ENCODE measurements around the gene TDG. TPM values are rescaled to one million over a fixed set of nuclear protein-coding genes. Genes with fewer than 3 reads are reported as not detected.

Gene TDG
- total RNA-seq (2014; rRNA removed; shearing (Covaris generic)) = 28.8 and 32.0 TPM in 2 replicates

DNA sequence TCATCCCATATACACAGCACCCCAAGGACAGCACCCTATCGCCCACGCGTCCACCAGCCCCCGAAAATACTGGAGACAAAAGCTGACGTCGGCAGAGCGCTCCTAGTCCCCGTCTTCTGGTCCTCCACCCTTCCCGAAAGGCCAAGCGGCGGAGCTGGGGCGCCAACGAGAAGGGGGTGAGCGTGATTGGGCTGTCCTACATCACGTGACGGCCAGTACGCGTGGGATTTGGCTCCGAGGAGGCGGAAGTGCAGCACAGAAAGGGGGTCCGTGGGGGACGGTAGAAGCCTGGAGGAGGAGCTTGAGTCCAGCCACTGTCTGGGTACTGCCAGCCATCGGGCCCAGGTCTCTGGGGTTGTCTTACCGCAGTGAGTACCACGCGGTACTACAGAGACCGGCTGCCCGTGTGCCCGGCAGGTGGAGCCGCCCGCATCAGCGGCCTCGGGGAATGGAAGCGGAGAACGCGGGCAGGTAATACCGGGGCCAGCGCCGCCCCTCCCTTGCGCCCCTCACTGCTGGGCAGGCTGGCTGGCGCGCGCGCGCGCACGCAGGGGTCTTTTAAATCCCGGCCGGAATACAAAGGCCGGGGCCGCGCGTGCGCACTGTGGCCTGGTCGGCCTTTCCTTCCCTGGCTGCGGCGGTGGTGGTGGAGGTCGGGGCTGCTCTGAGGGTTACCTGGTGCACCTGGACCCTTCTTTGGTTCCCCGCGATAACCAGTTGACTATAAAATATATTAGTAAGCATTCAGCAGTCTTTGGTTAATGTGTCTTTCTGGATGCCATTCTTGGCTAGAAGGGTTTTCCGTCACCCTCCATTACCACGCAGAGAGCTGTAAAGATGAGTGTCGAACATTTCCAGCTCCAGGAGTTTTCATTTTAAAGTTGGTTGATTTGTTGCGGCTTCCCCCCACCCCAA is at the start of gene TDG:
Gene TDG (plus strand): TSS at position 283 of the 915 bp plus-strand sequence. CDS start 166 bp downstream, at position 449.
- peak; percentile 97 for DNase-seq (ENCODE audit: low spot score)

DNA sequence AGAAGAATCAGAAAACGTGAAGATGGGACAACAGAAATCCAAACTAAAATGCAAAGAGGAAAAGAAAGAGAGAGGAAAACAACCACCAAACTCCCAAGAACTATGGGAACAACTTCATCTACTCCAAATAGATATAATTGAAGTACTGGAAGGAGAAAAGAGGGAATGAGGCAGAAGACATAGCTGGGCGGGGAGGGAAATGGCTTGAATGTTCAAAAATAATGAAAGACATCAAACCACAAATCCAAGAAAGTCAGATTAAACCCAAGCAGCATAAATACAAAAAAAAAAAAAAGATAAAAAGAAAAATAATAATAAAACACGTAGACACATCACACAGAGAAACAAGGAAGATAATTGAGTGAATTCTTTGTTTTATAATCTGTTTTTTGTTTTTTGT is 47.8 kb upstream of the TDG start:
- DNase-seq (ENCODE audit: low spot score) = no peak

DNA sequence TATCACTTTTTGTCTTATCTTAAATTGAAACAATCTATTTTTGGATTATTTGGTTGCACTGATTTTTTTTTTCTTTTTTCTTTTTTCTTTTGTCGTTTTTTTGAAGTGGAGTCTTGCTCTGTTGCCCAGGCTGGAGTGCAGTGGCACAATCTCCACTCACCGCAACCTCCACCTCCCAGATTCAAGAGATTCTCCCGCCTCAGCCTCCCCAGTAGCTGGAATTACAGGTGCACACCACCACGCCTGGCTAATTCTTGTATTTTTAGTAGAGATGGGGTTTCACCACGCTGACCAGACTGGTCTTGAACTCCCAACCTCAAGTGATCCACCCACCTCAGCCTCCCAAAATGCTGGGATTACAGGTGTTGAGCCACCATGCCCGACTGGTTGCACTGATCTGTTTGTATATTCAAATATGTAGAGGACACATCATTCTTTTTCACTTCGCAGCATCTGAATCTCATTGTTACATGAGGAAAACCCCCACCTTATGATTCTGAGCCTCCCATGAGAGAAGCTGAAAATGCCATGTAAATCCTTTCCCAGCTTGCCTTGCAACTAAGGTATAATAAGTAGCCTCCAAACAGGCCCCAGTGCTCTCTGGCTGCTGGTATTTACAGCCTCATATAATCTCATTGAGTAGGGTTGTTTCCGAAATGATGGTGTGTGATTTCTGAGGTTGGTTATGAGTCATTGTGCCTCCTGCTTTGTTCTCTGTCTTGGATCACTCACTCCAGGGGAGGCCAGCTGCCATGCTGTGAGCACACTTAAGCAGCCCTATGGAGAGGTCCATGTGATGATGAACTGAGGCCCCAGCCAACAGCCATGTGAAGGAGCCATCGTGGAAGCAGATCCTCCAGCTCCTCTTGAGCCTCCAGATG is 40.7 kb upstream of the TDG start:
- no peak for DNase-seq (ENCODE audit: low spot score)

DNA sequence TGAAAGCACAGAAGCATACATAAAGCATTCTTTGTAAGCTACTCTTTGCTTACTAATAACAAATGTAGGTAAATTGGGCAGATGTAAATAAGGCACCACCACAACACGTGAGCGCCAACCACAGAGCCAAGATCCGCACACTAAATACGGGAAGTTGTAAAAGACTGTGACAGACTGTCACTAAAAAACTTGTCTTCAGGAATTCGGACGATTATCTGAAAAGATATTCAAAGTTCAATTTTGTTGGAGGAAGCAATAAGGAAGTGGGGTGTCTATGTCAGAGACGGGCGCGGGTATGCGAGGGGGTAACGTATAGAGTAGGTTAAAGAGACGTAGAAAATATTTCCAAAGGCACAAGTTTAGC is 37.0 kb upstream of the TDG start:
- no peak for DNase-seq (ENCODE audit: low spot score)

DNA sequence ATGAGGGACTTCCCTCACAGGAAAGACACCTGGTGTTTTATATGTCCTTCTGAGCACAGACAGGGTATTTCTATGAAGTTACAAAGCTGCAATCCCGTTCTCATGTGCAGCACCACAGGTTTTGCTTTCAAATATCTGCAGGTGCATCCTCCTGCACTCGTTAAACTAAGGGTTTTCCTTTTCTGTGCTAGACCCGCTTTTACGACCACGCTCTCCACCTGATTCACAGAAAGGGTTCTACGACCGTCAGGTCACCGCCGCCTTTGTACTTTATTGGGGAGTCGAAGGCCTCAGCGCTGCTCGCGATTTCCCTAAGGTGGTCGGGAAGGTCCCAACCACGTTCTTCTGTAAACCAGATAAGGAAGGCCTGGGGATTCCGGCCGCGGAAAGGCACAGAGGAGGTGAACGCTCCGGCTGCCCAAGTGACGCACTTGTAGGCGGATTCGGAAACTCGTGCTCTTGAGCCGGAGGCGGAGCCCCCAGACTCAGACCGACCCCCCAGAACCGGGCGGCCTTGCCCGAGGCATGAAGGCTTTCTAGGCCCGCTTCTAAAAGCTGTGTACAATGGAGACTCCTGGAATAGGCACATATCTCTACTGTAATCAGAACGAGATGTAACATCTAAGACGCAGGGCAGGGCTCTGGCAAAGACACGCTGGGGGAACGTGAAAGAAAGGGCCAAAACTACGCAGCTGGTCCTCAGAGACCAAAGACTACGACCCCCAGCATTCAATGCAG is 36.5 kb upstream of the TDG start:
- DNase-seq (ENCODE audit: low spot score) = peak; percentile 90

DNA sequence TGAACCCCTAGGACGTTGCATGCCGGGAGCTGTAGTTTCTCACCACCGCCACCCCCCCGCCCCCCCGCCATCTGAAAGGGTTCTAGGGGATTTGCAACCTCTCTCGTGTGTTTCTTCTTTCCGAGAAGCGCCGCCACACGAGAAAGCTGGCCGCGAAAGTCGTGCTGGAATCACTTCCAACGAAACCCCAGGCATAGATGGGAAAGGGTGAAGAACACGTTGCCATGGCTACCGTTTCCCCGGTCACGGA is 36.0 kb upstream of the TDG start:
- DNase-seq (ENCODE audit: low spot score) = no peak

DNA sequence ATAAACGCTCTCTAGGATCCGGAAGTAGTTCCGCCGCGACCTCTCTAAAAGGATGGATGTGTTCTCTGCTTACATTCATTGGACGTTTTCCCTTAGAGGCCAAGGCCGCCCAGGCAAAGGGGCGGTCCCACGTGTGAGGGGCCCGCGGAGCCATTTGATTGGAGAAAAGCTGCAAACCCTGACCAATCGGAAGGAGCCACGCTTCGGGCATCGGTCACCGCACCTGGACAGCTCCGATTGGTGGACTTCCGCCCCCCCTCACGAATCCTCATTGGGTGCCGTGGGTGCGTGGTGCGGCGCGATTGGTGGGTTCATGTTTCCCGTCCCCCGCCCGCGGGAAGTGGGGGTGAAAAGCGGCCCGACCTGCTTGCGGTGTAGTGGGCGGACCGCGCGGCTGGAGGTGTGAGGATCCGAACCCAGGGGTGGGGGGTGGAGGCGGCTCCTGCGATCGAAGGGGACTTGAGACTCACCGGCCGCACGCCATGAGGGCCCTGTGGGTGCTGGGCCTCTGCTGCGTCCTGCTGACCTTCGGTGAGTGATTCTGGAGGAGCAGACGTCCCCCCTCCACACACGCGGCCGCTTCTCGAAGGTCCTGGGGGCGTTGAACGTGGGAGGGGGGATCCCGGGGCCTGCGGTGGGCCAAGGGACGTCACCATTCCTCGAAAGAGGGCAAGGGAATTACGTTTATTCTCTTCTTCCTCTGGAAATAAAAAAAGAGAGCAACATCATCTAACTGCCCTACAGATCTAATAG is 35.5 kb upstream of the TDG start, which contains the start of gene HSP90B1:
Gene HSP90B1 (plus strand): TSS at position 377 of the 753 bp plus-strand sequence. CDS start 106 bp downstream, at position 483.
- DNase-seq (ENCODE audit: low spot score) = peak; percentile 99

DNA sequence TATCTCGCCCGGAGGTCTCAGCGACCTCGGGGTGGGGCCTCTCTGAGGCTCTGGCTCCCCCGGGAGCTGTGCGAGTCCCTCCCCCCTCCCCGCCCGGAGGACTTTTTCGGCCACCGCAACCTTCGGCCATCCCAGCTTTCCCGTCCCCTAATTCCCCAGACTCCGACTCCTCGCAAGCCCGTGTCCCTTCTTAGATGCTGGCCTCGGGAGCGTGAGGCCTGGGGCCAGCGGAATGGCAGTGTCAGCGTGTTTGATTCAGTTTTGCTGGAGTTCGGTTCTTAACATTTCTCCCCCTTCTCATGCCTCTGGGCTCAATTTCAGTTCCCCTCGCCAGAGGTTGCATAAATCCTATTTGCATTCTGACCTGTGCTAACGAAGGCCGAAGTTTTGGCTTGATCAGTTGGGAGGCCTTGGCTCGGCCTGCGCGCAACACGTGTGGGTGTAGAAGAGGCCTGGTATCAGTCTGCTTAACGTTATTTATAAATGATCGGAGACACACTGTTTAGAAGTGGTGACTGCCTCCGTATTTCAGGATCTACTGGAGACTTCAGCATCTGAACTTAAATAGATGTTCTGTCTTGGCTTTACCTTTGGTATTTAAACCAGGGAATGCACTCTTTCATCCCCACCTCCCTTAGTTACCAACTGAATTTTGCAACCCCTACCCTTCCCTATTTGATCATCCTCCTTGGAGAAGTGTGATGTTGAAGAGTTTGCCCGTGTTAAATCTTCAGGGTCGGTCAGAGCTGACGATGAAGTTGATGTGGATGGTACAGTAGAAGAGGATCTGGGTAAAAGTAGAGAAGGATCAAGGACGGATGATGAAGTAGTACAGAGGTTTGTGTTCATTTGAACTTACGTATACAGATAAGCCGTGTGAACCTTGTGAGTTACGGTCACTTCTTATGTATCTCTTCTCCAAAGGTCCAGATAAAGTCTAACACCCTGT is 34.6 kb upstream of the TDG start:
- DNase-seq (ENCODE audit: low spot score) = peak; percentile 42

DNA sequence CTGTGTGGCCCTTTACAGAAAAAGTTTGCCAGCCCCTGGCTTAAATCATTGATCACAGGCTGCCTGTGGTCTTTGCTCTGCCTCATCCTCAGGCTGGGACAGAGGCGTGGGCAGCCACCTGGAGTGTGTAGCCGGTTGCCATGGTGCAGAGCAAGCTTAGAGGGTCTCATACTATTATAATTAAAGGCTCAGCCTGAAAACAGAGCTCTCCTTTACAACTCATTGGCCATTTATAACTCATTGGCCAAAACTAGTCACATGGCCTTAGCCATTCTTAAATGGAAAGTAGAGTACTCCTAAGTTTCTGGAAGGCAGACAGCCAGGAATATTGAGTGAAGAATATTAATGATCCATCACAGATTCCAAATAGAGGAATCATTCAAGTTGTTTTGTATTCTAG is 32.4 kb upstream of the TDG start:
- DNase-seq (ENCODE audit: low spot score) = no peak

DNA sequence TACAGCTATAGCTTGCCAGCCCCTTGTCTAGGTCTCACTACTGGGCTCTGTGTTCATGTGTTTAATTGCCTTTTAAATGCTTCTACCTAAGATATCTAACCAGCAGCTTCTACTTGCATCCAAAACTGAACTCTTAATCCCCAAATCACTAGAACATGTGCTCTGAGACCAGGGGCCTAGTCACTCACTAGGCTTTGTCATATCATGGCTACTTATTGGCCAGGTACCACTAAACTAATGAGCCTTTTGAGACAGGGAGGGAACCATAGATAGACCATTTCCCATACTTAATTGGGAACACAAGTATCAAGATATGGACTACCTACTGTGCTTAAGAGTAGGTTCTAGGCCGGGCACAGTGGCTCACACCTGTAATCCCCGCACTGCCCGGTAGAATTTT is 29.0 kb upstream of the TDG start:
- no peak for DNase-seq (ENCODE audit: low spot score)

DNA sequence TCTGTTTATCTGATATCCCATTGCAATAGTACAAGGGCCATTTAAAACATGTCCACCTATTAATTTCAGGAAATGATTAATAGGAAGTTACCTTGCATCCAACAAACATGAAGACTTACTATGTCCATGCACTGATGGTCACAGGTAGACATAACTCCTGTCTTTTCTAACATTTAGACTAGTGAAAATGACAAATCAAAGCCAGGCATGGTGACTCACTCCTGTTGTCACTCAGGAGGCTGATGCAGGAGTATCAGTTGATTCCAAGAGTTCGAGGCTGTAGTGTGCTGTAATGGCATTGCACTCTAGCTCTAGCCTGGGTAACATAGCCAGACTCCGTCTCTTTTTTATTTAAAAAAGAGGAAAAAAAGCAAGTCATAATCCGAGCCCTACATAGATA is 20.7 kb upstream of the TDG start:
- no peak for DNase-seq (ENCODE audit: low spot score)

DNA sequence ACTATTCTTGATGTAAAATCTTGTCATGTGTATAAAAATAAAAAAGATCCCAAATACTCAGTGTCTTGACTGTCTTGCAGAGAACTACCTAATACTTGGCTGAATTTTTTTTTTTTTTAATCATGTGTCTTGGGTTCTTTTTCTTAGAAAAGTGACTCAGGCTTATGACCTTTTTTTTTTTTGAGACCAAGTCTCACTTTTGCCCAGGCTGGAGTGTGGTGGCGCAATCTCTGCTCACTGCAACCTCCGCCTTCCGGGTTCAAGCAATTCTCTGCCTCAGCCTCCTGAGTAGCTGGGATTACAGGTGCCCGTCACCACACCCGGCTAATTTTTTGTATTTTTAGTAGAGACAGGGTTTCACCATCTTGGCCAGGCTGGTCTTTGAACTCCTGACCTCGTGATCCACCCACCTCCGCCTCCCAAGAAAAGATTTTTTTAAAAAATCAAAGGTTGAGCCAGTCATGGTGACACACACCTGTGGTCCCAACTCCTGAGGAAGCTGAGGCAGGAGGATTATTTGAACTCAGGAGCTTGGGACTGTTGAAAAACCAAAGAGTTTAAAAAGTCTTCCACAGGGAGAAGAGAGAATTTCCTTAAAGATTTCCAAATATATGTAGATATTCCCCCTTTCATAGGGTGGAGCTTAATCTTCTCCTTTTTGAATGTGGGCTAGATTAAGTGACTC is 17.7 kb upstream of the TDG start:
- DNase-seq (ENCODE audit: low spot score) = no peak

DNA sequence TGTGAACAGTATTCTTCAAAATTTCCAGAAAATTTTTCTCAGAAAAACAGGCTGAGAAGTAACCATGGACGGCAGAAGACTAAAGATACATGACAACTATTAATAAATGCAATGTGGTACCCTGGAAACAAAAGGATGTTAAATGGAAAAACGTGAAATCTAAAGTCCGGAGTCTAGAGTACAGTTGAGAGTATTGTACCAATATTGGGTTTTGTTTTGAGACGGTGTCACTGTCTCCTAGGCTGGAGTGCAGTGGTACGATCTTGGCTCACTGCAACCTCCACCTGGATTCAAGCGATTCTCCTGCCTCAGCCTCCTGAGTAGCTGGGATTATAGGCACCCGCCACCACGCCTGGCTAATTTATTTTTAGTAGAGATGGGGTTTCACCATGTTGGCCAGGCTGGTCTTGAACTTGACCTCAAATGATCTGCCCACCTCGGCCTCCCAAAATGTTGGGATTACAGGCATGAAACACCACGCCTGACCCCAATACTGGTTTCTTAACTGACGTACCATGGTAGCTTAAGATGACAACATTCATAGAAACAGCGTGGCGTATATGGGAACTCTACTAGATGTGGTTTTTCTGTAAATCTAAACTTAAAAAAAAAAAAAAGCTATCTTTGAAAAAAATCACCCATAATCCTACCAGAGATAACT is 16.8 kb upstream of the TDG start:
- no peak for DNase-seq (ENCODE audit: low spot score)

DNA sequence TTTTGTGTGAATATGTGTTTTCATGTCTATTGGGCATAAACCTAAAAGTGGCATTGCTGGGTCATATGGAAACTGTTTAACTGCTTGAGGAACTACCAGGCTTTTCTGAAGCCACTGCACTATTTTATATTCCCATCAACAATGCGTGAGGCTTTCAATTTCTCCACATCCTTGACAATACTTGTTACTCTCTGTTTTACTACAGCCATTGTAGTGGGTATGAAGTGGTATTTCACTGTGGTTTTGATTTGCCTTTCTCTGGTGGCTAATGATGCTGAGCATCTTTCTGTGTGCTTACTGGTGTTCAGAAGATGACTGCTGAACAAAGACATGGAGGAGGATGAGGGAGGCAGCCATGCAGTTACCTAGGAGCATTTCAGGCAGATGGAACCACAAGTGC is 13.2 kb upstream of the TDG start:
- no peak for DNase-seq (ENCODE audit: low spot score)

DNA sequence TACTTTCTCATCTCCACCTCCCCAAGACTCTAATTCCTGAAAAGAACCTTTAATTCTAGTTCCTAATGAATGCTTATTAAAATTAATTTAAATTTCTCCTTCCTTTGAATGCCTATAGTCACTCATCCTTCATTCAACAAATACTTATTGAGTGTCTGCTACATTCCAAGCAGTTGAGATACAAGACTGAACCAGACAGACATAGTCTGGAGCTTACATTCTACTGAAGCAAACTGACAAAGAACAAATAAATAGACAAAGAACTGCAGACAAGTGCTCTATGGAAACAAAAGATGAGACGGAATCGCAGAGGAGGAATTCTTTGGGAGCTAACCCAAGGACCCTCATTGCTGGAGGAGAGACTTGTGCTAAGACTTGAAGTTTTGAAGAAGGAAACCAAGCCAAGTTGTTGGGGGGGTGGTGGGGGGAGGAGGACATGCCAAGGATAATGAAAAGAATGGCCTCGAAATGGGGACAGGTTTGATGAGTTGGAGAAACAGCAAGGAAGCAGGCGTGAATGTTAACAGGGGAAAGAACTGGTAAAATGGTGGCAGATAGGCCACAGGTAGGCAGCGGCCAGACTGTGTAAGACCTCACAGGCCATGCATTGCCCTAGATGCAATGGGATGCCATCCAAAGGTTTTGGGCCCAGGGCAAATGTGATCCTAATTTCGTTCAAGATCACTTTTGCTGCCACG is 9.7 kb upstream of the TDG start:
- DNase-seq (ENCODE audit: low spot score) = no peak

DNA sequence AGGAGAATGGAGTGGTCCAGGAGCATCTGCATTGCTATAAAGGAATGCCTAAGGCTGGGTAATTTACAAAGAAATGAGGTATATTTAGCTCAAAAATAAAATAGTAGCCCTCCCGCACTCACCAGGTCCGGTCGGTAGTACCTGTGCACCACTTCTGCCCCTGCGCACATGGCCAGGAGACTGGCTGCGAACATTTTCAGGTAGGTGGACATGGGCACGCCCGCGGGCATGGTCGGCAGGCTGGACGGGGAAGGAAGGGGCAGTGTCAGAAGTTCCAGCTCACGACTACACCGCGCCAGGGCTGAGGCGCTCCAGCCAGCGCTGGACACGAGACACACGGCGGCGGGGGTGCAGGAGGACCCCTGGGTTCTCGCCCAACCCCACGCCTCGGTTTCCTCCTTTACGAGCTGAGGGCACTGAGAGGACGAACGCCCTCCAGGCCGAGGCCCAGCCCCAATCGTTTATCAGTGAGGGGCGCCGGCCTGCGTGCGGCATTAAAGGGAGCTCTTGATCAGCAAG is 9.1 kb upstream of the TDG start:
- DNase-seq (ENCODE audit: low spot score) = peak; percentile 46

DNA sequence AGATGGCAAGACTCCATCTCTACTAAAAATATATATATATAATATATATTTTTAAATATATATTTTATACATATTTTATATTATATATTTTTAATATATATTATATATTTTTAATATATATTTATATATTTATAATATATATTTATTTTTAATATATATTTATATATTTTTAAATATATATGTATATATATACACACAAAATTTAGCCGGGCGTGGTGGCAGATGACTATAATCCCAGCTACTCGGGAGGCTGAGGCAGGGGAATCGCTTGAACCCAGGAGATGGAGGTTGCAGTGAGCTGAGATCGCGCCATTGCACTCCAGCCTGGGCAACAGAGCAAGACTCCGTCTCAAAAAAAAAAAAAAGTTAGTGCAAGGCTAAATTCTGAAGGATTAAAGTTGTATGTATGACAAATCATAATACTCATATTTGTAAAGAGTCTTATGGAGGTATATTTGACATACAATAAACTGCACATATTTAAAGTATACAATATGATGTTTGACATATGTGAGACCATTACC is 7.7 kb upstream of the TDG start:
- DNase-seq (ENCODE audit: low spot score) = no peak

DNA sequence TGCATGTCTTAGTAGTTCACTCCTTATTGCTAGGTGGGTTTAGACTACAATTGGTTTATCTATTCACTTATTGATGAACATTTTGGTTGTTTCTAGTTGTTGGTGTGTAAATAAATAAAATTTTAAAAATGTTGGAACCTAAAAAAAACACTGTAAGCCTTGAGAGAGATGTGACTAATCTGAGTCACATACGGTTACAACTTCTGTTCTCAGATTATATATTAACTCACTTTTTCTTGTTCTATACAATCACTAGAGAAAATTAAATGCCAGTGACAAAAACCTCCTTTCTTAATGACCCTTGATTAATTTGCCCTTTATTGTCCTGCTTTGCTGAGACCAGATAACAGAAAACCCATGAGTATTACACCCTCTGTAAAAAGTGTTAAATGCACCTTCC is 7.1 kb upstream of the TDG start:
- no peak for DNase-seq (ENCODE audit: low spot score)
